Parathyroid adenoma (tissue), 2 donors: ENCODE data around the gene TMEM239.
"Not testable (repeated sequence)": the region's sequence is repeated elsewhere in the genome, so short reads cannot be mapped to it uniquely, and the experiment has no call there.

Experiments used
- H2AFZ ChIP-seq: fragments of 300-600 bp; sonication (generic); one replicate; pipeline ENCODE4 v1.7.0; 2017; ENCODE audit warnings: antibody characterized with exemption, mild to moderate bottlenecking
- H3K27ac ChIP-seq: fragments of 300-600 bp; sonication (generic); one replicate; pipeline ENCODE4 v1.7.0; 2017
- H3K27me3 ChIP-seq: fragments of 300-600 bp; sonication (generic); one replicate; pipeline ENCODE4 v1.7.0; 2017; ENCODE audit warnings: low read length; ENCODE audit not compliant: control insufficient read depth, insufficient read depth
- H3K36me3 ChIP-seq: fragments of 300-600 bp; sonication (generic); one replicate; pipeline ENCODE4 v1.7.0; 2017; ENCODE audit warnings: low read length; ENCODE audit not compliant: control insufficient read depth, insufficient read depth
- H3K4me1 ChIP-seq: fragments of 300-600 bp; sonication (generic); one replicate; pipeline ENCODE4 v1.7.0; 2017; ENCODE audit warnings: control low read depth
- H3K4me2 ChIP-seq: fragments of 300-600 bp; sonication (generic); one replicate; pipeline ENCODE4 v1.7.0; 2017; ENCODE audit warnings: low read length
- H3K4me3 ChIP-seq: fragments of 300-600 bp; sonication (generic); one replicate; pipeline ENCODE4 v1.7.0; 2017; ENCODE audit warnings: low read depth, low read length
- H3K79me2 ChIP-seq: fragments of 300-600 bp; sonication (generic); one replicate; pipeline ENCODE4 v1.7.0; 2017; ENCODE audit warnings: control low read depth
- H3K9ac ChIP-seq: fragments of 300-600 bp; sonication (generic); one replicate; pipeline ENCODE4 v1.7.0; 2017; ENCODE audit warnings: mild to moderate bottlenecking
- H3K9me3 ChIP-seq: fragments of 300-600 bp; sonication (generic); one replicate; pipeline ENCODE4 v1.7.0; 2017; ENCODE audit warnings: low read length; ENCODE audit not compliant: control insufficient read depth
- TF ChIP-seq, protein P1 (sequence below): fragments of 300-600 bp; sonication (generic); IDR thresholded peaks from one replicate; pipeline ENCODE4 v1.7.0; 2017; ENCODE audit warnings: antibody characterized with exemption, mild to moderate bottlenecking
- donor health status: primary hyperparathyroidism.

The TMEM239 gene

DNA sequence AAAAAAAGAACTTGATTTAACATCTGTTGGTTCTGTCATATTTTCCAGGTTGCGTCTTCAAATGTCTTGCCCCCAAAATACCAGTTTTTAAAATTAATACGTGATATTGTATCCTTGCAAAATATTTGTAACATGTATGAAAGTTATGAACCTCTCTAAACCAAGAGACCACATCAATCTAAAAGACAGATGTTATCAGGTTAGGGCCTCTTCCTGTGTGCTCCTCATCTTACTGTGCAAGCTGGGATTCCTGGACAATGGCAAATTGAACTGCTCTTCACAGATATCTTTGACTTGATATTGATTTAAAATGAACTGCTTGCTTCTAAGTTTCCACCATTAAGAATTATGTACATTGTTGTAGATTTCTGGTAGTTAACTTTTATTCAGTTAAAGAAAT lies 9.6 kb downstream of the TMEM239 start:
- Histone ChIP-seq H3K27ac (no peak overlapping the region), H2AFZ (no peak overlapping the region), H3K36me3 (no peaks in the 10 kb centered on the region), H3K79me2 (no peaks in the 10 kb centered on the region), H3K27me3 (no peaks in the 10 kb centered on the region), H3K9ac (no peak overlapping the region), H3K4me1 (no peaks in the 10 kb centered on the region), H3K9me3 (no peaks in the 10 kb centered on the region), H3K4me2 (no peak overlapping the region), H3K4me3 (no peak overlapping the region)
- TF ChIP-seq, protein P1, sequence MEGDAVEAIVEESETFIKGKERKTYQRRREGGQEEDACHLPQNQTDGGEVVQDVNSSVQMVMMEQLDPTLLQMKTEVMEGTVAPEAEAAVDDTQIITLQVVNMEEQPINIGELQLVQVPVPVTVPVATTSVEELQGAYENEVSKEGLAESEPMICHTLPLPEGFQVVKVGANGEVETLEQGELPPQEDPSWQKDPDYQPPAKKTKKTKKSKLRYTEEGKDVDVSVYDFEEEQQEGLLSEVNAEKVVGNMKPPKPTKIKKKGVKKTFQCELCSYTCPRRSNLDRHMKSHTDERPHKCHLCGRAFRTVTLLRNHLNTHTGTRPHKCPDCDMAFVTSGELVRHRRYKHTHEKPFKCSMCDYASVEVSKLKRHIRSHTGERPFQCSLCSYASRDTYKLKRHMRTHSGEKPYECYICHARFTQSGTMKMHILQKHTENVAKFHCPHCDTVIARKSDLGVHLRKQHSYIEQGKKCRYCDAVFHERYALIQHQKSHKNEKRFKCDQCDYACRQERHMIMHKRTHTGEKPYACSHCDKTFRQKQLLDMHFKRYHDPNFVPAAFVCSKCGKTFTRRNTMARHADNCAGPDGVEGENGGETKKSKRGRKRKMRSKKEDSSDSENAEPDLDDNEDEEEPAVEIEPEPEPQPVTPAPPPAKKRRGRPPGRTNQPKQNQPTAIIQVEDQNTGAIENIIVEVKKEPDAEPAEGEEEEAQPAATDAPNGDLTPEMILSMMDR = no peak

DNA sequence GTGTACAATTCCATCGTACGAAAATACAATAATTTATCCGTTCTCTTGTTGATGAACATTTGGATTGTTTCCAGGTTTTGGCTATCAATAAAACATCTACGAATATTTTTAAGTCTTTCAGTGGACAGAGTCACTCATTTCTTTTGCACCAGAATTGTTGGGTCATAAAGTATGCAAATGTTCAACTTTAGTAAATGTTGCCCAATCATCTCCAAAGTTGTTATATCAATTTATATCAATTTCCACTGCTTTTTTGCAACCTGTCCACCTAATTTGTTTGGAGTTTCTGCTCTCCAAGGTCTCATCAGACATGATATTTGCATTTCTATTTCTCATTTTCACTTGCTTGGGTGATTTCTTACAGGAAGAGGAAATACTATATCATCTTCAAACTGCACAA lies 10.5 kb downstream of the TMEM239 start:
- Histone ChIP-seq H3K27me3 (no peaks in the 10 kb centered on the region), H3K27ac (no peak overlapping the region), H3K4me2 (no peak overlapping the region), H3K79me2 (no peaks in the 10 kb centered on the region), H3K4me1 (no peaks in the 10 kb centered on the region), H3K4me3 (no peak overlapping the region), H3K9me3 (no peaks in the 10 kb centered on the region), H3K36me3 (no peaks in the 10 kb centered on the region), H2AFZ (no peak overlapping the region), H3K9ac (no peak overlapping the region)
- TF ChIP-seq, protein P1 = no peak

DNA sequence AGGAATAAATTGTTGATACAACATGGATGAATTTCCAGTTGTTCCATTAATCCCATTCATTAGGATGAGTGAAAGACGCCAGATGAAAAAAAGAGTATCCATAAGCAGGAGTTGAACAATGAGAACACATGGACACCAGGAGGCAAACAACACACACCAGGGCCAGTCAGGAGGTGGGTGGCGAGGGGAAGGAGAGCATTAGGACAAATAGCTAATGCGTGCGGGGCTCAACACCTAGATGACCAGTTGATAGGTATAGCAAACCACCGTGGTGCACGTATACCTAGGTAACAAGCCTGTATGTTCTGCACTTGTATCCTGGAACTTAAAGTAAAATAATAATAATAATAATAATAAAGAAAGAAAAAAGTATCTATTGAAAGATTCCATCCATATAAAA lies 13.2 kb downstream of the TMEM239 start:
- Histone ChIP-seq H3K4me3 (no peak overlapping the region), H3K36me3 (no peaks in the 10 kb centered on the region), H3K9me3 (no peaks in the 10 kb centered on the region), H3K27me3 (no peaks in the 10 kb centered on the region), H3K27ac (no peak overlapping the region), H3K9ac (no peak overlapping the region), H2AFZ (no peak overlapping the region), H3K79me2 (no peaks in the 10 kb centered on the region), H3K4me2 (no peak overlapping the region), H3K4me1 (no peaks in the 10 kb centered on the region)
- TF ChIP-seq, protein P1 = no peak

DNA sequence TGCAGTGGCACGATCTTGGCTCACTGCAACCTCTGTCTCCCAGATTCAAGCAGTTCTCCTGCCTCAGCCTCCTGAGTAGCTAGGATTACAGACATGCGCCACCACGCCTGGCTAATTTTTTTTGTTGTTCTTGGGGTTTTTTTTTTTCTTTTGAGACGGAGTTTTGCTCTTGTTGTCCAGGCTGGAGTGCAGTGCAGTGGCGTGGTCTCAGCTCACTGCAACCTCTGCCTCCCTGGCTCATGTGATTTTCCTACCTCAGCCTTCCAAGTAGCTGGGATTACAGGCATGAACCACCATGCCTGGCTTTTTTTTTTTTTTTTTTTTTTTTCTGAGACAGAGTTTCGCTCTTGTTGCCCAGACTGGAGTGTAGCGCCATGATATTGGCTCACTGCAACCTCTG lies 15.0 kb downstream of the TMEM239 start:
- H2AFZ ChIP-seq, H3K79me2 ChIP-seq, H3K4me3 ChIP-seq, H3K4me2 ChIP-seq, H3K9me3 ChIP-seq, H3K27ac ChIP-seq, H3K4me1 ChIP-seq, H3K9ac ChIP-seq, H3K27me3 ChIP-seq, H3K36me3 ChIP-seq: not testable (repeated sequence)

DNA sequence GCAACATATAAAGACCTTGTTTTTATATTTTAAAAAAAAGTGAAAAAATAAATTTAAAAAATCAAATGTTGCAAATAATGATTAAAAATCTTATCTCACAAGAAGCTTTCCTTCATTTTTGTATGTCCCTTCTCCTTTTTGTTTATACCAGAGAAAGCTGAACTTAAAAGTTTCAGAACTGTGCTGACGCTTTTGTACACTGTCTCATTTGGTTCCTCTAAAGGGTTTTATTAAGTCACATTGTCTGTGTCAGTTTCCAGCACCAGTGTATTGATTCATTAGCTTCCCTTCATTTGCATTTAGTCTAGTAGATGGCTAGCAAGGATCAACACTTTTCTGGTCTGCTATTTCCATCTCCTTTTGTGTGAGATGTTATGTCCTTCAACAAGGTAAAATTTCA lies 17.6 kb downstream of the TMEM239 start:
- H3K4me3 ChIP-seq = no peak overlapping the region
- TF ChIP-seq, protein P1 = no peak
- H3K79me2 ChIP-seq = no peaks in the 10 kb centered on the region

More for the DNA sequence above, 17.6 kb downstream of the TMEM239 start:
- Histone ChIP-seq H3K4me1 (no peaks in the 10 kb centered on the region), H3K27ac (no peak overlapping the region), H3K4me2 (no peak overlapping the region), H3K9ac (no peak overlapping the region), H2AFZ (no peak overlapping the region), H3K27me3 (no peaks in the 10 kb centered on the region), H3K9me3 (no peaks in the 10 kb centered on the region), H3K36me3 (no peaks in the 10 kb centered on the region)
